Lower leg skin (tissue), 4 donors: ENCODE measurements around the gene SMIM1. TPM values are rescaled to one million over a fixed set of nuclear protein-coding genes. Genes with fewer than 3 reads are reported as not detected.

Experiments
- DNase-seq, 2 donors: peaks; one replicate each; pipeline ENCODE4 v3.0.0-alpha.2; 2019; ENCODE audit warnings: low spot score in 2 of 2
- H3K4me3 ChIP-seq: fragments of 200-600 bp; sonication (generic); 2 replicates; pipeline ENCODE4 v1.5.1; 2017; ENCODE audit warnings: mild to moderate bottlenecking, low read depth; ENCODE audit not compliant: poor library complexity, severe bottlenecking
- CTCF ChIP-seq, 3 donors: fragments of 450-650 bp; IDR thresholded peaks; one replicate each; pipeline ENCODE4 v1.5.1; 2016; ENCODE audit warnings: antibody characterized with exemption in 3 of 3, mild to moderate bottlenecking in 3 of 3, moderate library complexity in 2 of 3
- POLR2A ChIP-seq, 2 donors: fragments of 450-650 bp; IDR thresholded peaks; one replicate each; pipeline ENCODE4 v1.6.1; 2016 to 2017; ENCODE audit warnings: antibody characterized with exemption in 2 of 2, mild to moderate bottlenecking in 1 of 2, moderate library complexity in 1 of 2
- WGBS, 2 donors: methylation state at CpG; one replicate each; pipeline ENCODE4 v1.1.5; 2018; 5-methylcytosine and 5-hydroxymethylcytosine counted together
- intact Hi-C: fragments of 100-400 bp; cut with DNase I; formaldehyde crosslinking; loops from one replicate; pipeline ENCODE4 v1.15.0; 2023; ENCODE audit warnings: low total_unique reads
- total RNA-seq, 4 donors: library from RNA; depleted of rRNA; stranded (reverse); fragments of >200 nt; gene quantifications; one replicate each; pipeline ENCODE4 v1.1.0, GENCODE V29; 2016

Gene SMIM1
- total RNA-seq, 4 donors from 2014 or later = 1.6 to 8.7 (median 3.6) TPM

DNA sequence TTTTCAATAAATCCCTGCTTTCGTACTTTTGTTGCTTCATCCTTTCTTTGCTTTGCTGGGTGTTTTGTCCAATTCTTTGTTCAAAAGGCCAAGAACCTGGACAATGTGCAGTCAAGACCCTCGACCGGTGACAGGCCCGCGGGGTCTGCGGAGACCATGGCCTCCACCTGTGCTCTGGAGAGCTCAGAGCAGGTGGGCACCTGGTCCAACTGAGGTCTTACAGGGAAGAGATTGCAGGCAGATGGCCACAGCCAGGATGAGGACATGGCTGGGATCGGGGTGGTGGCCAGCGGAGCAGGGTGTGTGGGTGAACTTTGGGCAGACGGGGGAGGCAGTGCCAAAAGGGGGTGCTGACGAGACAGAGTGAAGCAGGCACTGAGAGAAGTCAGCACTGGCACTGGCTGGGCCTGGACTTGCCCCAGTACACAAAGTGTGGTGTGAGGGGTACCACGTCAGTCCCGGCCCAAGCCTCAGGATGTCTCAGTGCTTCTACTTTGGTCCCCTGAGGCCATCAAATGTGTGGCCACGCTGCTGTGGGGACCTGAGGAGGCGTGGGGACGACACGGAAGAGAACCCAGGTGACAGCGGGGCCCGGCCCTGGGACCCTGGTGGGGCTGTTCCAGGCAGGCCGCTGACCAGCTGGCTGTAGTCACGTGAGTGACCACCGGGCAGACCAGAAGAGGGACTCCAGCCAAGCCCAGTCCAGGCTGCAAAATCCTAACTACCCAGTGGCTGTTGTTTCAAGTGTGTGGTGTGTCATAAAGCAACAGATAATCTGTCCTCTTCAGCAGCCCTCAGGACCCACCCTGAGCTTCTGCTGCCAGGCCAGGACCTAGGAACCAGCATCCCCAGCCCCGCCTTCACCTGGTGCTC is 30.7 kb upstream of the SMIM1 start:
- H3K4me3 ChIP-seq = no peak overlapping the region
- TF ChIP-seq CTCF (IDR thresholded peaks at IDR 0.05) (no peak), POLR2A (IDR thresholded peaks at IDR 0.05) (no peak)
- intact Hi-C loops = no loop called here
- WGBS, 2 donors = 94% methylated on average over 19 of the region's 22 CpGs
- no peak for DNase-seq

DNA sequence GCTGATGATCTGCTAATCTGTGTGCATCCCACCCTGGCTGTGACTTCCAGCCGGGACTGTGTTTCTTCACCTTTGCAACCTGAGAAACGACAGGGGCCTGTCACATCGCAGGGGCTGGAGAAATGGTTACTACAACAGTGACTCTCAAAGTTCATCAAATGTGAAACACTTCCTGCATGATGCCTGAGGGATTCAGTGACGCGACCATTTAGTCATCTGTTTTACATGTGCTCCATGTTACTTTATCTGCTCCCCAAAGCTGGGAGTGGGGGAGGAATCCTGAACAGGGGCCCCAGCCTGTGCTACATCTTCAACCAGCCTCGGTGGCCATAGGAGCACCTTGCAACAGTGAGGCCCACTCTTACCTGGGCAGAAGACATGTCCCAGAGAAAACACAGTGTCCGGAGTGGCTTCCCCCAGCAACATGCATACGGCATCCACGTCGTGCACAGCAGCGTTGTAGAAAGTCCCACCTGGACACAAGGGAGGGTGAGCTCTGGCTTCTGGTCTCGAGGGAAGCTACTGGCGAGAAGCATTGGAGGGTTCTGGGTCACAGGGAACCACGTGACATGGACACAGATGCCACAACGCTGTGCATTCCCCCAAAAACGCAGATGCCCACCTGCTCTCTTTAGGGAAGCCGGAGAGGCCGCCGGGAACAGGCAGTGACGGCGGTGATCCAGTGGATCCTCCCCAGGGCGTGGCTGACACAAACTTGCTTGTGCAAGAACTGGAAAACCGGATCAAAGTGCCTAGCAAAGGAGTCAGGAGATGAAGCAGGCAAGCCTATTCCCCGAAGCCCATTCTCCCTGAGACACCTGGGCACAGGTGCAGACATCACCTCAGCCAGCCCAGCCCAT is 29.9 kb upstream of the SMIM1 start:
- intact Hi-C loops = no loop called here
- WGBS, 2 donors = 76 to 77% methylated on average over 23 to 24 of the region's 24 CpGs
- no peak for DNase-seq
- H3K4me3 ChIP-seq = no peak overlapping the region
- TF ChIP-seq POLR2A (IDR thresholded peaks at IDR 0.05) = no peak
- no peak for TF ChIP-seq CTCF (IDR thresholded peaks at IDR 0.05)

DNA sequence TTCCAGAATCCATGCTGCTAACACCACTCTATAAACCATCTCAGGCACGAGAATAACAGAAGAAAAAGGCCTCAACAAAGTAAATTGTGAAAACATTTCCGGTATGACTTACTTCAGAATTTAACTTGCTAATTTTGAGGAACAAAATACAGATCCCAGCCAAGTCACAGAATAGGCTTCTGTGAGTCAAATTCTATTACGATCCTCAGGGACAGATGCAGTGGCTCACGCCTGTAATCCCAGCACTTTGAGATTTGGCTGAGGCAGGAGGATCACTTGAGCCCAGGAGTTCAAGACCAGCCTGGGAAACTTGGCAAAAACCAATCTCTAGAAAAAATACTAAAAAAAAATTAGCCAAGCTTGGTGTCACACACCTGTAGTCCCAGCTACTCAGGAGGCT is 29.1 kb upstream of the SMIM1 start:
- TF ChIP-seq POLR2A (IDR thresholded peaks at IDR 0.05) (no peak), CTCF (IDR thresholded peaks at IDR 0.05) (no peak)
- intact Hi-C loops = no loop called here
- no peak for DNase-seq
- WGBS, 2 donors = 64 to 66% methylated on average over 4 of the region's 4 CpGs
- no peak overlapping the region for H3K4me3 ChIP-seq

DNA sequence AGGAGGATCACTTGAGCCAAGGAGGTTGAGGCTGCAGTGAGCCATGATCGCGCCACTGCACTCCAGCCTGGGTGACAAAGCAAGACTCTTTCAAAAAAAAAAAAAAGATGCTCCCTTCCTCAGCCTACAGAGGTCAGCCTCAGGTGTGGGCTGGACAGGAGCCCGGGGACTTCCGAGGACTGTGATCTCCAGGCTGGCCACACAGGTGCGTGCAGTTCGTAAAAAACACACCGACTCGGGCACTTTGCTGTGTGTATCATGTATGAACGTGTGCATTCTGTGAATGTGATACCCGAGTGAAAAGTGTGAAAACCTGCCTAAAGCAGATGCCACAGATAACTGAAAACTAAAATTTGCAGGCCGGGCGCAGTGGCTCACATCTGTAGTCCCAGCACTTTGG is 28.7 kb upstream of the SMIM1 start:
- WGBS, 2 donors = 94 to 97% methylated on average over 12 of the region's 12 CpGs
- intact Hi-C loops = no loop called here
- no peak for TF ChIP-seq CTCF (IDR thresholded peaks at IDR 0.05)
- no peak for DNase-seq
- no peak overlapping the region for H3K4me3 ChIP-seq

DNA sequence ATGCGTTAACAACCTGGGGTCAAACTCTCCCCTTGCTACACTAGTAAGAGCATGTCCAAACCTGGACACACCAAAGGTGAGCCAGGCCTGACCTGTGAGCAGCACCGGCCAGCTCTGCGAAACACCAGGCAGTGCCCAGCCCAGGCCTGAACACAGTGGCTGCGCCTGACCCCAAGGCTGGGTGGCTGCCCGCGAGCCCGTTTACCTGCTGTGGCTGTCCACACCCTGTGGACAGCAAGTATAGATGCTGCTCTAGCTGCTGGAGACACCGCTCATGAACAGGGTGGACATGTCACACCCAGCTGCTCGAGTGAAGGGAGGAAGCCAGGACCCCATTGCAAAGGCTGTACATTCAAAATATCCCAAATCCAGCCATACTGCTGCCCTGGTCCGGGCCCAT is 27.9 kb upstream of the SMIM1 start:
- intact Hi-C loops = no loop called here
- TF ChIP-seq CTCF (IDR thresholded peaks at IDR 0.05) (no peak), POLR2A (IDR thresholded peaks at IDR 0.05) (no peak)
- DNase-seq = no peak
- WGBS, 2 donors = 94 to 99% methylated on average over 5 to 8 of the region's 10 CpGs
- no peak overlapping the region for H3K4me3 ChIP-seq
